ENCODE measurements around the gene CDHR5.

CDHR5 gene

GRCh38 chr11:607020-607780 lies 17.6 kb downstream of the CDHR5 start:
- no peak for TF ChIP-seq CTCF (IDR thresholded peaks at IDR 0.05)

GRCh38 chr11:606245-606644 lies 18.5 kb downstream of the CDHR5 start:
- no peak for TF ChIP-seq CTCF (IDR thresholded peaks at IDR 0.05)

DNA sequence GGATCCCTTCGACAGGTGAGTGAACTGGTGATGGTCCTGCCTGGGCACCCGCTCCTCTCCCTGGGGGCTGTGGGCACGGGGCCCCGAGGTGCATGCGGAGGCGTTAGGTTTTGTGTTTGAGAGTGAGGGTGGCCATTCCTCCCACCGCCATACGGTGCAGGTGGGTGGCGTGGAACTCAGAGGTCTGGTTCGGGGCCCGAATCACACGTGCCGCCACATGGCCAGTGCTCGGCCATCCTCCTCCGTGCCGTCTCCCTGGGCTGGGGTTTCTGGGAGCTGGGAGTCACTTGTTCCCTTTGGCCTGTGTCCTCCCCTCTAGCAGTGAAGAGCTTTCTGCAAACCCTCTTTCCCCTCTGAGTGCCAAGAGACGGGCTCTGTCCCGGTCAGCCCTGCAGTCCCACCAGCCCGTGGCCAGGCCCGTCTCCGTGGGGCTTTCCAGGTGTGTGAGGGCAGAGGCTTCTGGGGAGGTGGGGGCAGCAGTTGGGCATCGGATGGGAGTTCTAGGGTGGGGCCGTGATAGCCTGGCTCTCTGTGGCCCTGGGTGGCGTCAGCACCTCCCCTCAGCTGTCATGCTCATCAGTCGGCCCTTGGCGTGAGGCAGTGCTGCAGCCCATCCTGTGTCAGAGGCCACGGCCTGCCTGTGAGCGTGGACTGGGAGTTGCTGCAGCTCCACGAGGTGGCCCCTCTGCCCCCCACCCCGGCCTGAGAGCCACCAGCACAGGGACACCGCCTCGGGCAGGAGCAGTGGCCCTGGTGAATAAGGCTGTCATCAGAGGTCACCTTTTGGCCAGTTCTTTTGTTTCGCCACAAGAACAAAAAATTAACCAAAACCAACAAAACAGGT lies 19.2 kb downstream of the CDHR5 start:
- no peak for TF ChIP-seq CTCF (IDR thresholded peaks at IDR 0.05)

GRCh38 chr11:603154-603553 lies 21.6 kb downstream of the CDHR5 start:
- no peak for TF ChIP-seq CTCF (IDR thresholded peaks at IDR 0.05)

DNA sequence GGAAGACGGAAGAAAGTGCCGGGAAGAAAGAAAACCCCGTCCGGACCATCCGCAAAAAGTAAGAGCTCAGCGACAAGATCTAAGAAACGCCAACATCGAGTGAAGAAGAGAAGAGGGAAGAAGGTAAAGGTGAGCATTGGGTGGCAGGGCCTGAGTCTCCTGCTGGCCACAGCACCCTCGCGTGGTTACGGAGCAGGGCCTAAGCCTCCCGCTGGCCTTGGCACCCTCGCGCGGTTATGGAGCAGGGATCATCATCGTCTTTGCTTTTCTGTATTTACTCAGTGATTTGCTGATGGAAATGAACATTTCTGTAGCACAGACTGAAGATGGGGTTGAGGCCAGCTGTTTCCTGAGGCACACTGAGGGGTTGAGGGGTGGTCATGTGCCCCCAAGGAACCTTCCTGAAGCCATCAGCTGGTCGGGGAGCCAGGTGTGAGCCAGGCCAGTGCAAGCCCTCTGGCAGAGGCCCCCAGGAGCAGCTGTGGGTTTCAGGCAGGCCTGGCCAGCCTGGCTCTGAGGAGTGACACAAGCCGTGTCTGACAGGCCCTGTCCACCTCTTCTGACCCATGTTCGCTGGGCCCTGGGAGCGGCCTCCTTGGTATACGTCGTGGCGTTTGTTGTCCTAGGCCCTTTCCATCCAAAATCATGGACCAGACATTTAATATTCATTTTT lies 23.0 kb downstream of the CDHR5 start:
- no peak for TF ChIP-seq CTCF (IDR thresholded peaks at IDR 0.05)

GRCh38 chr11:598005-598680 lies 26.6 kb downstream of the CDHR5 start:
- no peak for TF ChIP-seq CTCF (IDR thresholded peaks at IDR 0.05)

GRCh38 chr11:597166-597725 lies 27.5 kb downstream of the CDHR5 start:
- no peak; the same call in 1 of the 2 replicates for TF ChIP-seq CTCF (IDR thresholded peaks at IDR 0.05)
